Caco-2 (cell line): ENCODE measurements around the gene TSHZ2. TPM values are rescaled to one million over a fixed set of nuclear protein-coding genes. Genes with fewer than 3 reads are reported as not detected.

ENCODE experiments used
- BruUV-seq: library from RNA; stranded (reverse); fragments of 400-500 nt; replicated peaks from 2 replicates; lab custom pipeline; 2021; lab: Mats Ljungman, UMichigan
- CTCF ChIA-PET: fragments of 300-600 bp; sonication (Branson Sonifier 250); formaldehyde crosslinking; loops from one replicate; lab custom pipeline; 2022; ENCODE audit warnings: antibody characterized with exemption; lab: Charles Lee
- POLR2A ChIA-PET: fragments of 300-600 bp; sonication (Branson Sonifier 250); formaldehyde crosslinking; loops from one replicate; lab custom pipeline; 2022; ENCODE audit warnings: antibody characterized with exemption; lab: Charles Lee
- DNase-seq, 2 experiments: peaks; one replicate each; pipeline versions ENCODE4 v3.0.0 to v3.0.0-alpha.2; 2020 to 2022
- H3K27me3 ChIP-seq: replicated peaks from 2 replicates; pipeline ENCODE4 v1.6.0; 2011; ENCODE audit warnings: low read length; ENCODE audit not compliant: control insufficient read depth, insufficient read depth
- H3K36me3 ChIP-seq: 2 replicates; pipeline ENCODE4 v1.5.1; 2011; ENCODE audit warnings: low read length; ENCODE audit not compliant: control insufficient read depth, insufficient read depth
- H3K4me1 ChIP-seq: fragments of 250-450 bp; sonication (Bioruptor Pico); 2 replicates; pipeline ENCODE4 v1.5.1; 2020; ENCODE audit warnings: mild to moderate bottlenecking
- H3K4me3 ChIP-seq: 2 replicates; pipeline ENCODE4 v1.5.1; 2011; ENCODE audit warnings: low read depth, mild to moderate bottlenecking, control low read depth, low read length
- H3K9me3 ChIP-seq: fragments of 250-450 bp; sonication (Bioruptor Pico); 2 replicates; pipeline ENCODE4 v1.5.1; 2020; ENCODE audit warnings: mild to moderate bottlenecking, moderate library complexity
- H3K27ac Mint-ChIP-seq: one replicate; pipeline ENCODE4 v1.8.0; 2022; ENCODE audit warnings: mixed read lengths; ENCODE audit not compliant: unreplicated experiment
- H3K27me3 Mint-ChIP-seq: one replicate; pipeline ENCODE4 v1.8.0; 2022; ENCODE audit warnings: mixed read lengths; ENCODE audit not compliant: insufficient read depth, unreplicated experiment
- H3K36me3 Mint-ChIP-seq: one replicate; pipeline ENCODE4 v1.8.0; 2022; ENCODE audit warnings: mild to moderate bottlenecking, mixed read lengths; ENCODE audit not compliant: insufficient read depth, unreplicated experiment
- H3K4me1 Mint-ChIP-seq: one replicate; pipeline ENCODE4 v1.8.0; 2022; ENCODE audit warnings: low read depth, mixed read lengths; ENCODE audit not compliant: unreplicated experiment
- H3K4me3 Mint-ChIP-seq: one replicate; pipeline ENCODE4 v1.8.0; 2022; ENCODE audit warnings: mild to moderate bottlenecking, moderate library complexity, mixed read lengths; ENCODE audit not compliant: unreplicated experiment
- H3K9me3 Mint-ChIP-seq: one replicate; pipeline ENCODE4 v1.8.0; 2022; ENCODE audit warnings: mixed read lengths; ENCODE audit not compliant: unreplicated experiment
- CTCF ChIP-seq, 2 experiments: fragments of 200-600 bp in 1 of 2; IDR thresholded peaks; 1 replicate in 1 of 2; 2 replicates in 1 of 2; pipeline versions ENCODE4 v1.5.1 to v1.8.0; 2011 to 2022; ENCODE audit warnings: antibody characterized with exemption in 1 of 2, control low read depth in 1 of 2, inconsistent platforms in 1 of 2, low read depth in 1 of 2, low read length in 1 of 2, mild to moderate bottlenecking in 1 of 2, moderate library complexity in 1 of 2; ENCODE audit not compliant: insufficient read depth in 1 of 2, severe bottlenecking in 1 of 2, unreplicated experiment in 1 of 2
- intact Hi-C: fragments of 100-400 bp; cut with micrococcal nuclease; formaldehyde crosslinking; loops from one replicate; pipeline ENCODE4 v1.10.0; 2022; ENCODE audit not compliant: unreplicated experiment
- total RNA-seq: library from RNA; stranded (reverse); gene quantifications from 2 replicates; pipeline ENCODE4 v1.2.3, GENCODE V29; 2022

The TSHZ2 gene
- total RNA-seq, 1 experiment from 2014 or later: 0.07 TPM

GRCh38 chr20:53349730-53350129 lies 377.6 kb downstream of the TSHZ2 start:
- H3K27me3 Mint-ChIP-seq: peaks cover 3% of the 10 kb centered on the region
- no peak overlapping the region for H3K4me3 Mint-ChIP-seq
- H3K36me3 ChIP-seq: no peaks in the 10 kb centered on the region
- no TSS peak for BruUV-seq
- no peaks in the 10 kb centered on the region for H3K27me3 ChIP-seq
- TF ChIP-seq CTCF (IDR thresholded peaks at IDR 0.05; ENCODE audit: insufficient read depth in 1 of 2, low read depth in 1 of 2, low read length in 1 of 2, severe bottlenecking in 1 of 2, unreplicated experiment in 1 of 2): no peak
- DNase-seq: no peak
- H3K4me3 ChIP-seq: no peak overlapping the region
- intact Hi-C loops: no loop called here
- no peak overlapping the region for H3K27ac Mint-ChIP-seq
- ChIA-PET CTCF (no interaction called here), POLR2A (no interaction called here)
- peaks cover under 1% of the 10 kb centered on the region; the same call in 1 of the 2 replicates for H3K9me3 ChIP-seq
- peaks cover 9% of the 10 kb centered on the region for H3K4me1 Mint-ChIP-seq
- H3K4me1 ChIP-seq: peaks cover 13% of the 10 kb centered on the region
- peaks cover 6% of the 10 kb centered on the region for H3K36me3 Mint-ChIP-seq
- peaks cover 21% of the 10 kb centered on the region for H3K9me3 Mint-ChIP-seq

DNA sequence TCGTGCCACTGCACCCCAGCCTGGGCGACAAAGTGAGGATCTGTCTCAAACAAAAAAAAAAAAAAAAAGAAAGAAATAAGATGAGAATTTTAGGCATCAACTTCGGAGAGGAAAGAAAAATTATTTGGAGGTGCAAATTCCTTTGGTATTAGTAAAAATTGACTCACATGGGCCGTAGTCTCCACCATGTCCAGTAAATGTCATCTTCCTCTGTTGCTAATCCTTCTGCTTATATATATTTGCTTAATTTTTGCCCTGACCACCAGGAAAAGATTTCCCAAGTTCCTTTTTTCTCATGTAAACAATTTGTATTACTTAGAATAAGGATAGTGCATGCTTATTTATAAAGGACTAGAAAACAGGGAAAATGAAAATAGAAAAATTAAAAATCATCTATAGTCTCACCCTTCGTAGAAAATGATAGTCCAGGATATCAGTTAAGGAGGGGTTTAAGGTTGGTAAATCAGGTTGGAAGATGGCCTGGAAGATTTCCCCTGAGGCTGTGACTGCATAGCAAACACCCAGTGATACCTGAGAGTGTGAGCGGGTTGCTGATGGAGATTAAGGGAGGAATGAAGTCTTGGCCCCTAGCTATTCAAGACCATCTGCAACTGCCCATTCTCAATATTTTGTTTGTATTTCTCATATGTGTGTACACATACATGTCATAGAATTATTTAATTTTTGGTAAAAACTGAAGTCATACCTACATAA lies 380.7 kb downstream of the TSHZ2 start:
- Histone ChIP-seq H3K4me1 (no peaks in the 10 kb centered on the region), H3K4me3 (no peak overlapping the region), H3K27me3 (no peaks in the 10 kb centered on the region), H3K36me3 (no peaks in the 10 kb centered on the region), H3K9me3 (peaks cover 21% of the 10 kb centered on the region)
- peaks cover 3% of the 10 kb centered on the region for H3K27me3 Mint-ChIP-seq
- intact Hi-C loops: no loop called here
- peaks cover 40% of the 10 kb centered on the region for H3K9me3 Mint-ChIP-seq
- ChIA-PET CTCF (no interaction called here), POLR2A (no interaction called here)
- BruUV-seq: no TSS peak
- H3K27ac Mint-ChIP-seq: no peak overlapping the region
- no peaks in the 10 kb centered on the region for H3K4me1 Mint-ChIP-seq
- no peak for DNase-seq
- no peak overlapping the region for H3K4me3 Mint-ChIP-seq
- TF ChIP-seq CTCF (IDR thresholded peaks at IDR 0.05; ENCODE audit: insufficient read depth in 1 of 2, low read depth in 1 of 2, low read length in 1 of 2, severe bottlenecking in 1 of 2, unreplicated experiment in 1 of 2): no peak
- no peaks in the 10 kb centered on the region for H3K36me3 Mint-ChIP-seq

DNA sequence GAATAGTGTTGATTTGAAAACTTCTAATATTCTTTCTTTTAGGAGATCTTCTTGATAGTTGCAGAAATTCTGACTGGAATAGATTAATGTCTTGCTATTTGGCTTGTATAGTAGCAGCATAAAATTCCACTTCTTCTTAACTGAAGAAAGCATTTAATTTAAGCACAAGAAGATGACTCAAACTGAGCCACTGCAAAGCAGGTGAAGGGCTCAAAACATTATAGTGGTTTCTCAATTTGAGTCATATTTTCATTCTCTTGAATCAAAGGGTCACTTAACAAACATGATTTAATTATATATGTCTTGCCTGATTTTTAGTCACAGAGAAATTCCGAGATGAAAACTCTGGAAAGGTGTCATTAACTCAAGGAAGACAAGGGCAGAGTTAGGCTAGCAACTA lies 382.2 kb downstream of the TSHZ2 start:
- Histone ChIP-seq H3K36me3 (no peaks in the 10 kb centered on the region), H3K27me3 (no peaks in the 10 kb centered on the region), H3K9me3 (peaks cover 21% of the 10 kb centered on the region), H3K4me3 (no peak overlapping the region), H3K4me1 (no peaks in the 10 kb centered on the region)
- BruUV-seq: no TSS peak
- Mint-ChIP-seq H3K9me3 (peaks cover 40% of the 10 kb centered on the region), H3K4me1 (no peaks in the 10 kb centered on the region), H3K27ac (no peak overlapping the region), H3K4me3 (no peak overlapping the region), H3K27me3 (peaks cover 3% of the 10 kb centered on the region), H3K36me3 (no peaks in the 10 kb centered on the region)
- no peak for DNase-seq
- no peak for TF ChIP-seq CTCF (IDR thresholded peaks at IDR 0.05; ENCODE audit: insufficient read depth in 1 of 2, low read depth in 1 of 2, low read length in 1 of 2, severe bottlenecking in 1 of 2, unreplicated experiment in 1 of 2)
- intact Hi-C loops: no loop called here
- ChIA-PET CTCF (no interaction called here), POLR2A (no interaction called here)
